Nephron (organoid): ENCODE data around the gene KRTAP16-1.
"Not testable (repeated sequence)": the region's sequence is repeated elsewhere in the genome, so short reads cannot be mapped to it uniquely, and the experiment has no call there.

Source experiments
- H3K27ac Mint-ChIP-seq, 3 experiments: 2 replicates each; pipeline ENCODE4 v1.8.0; 2020; ENCODE audit warnings: mixed read lengths in 3 of 3, mild to moderate bottlenecking in 2 of 3, moderate library complexity in 1 of 3
- H3K27me3 Mint-ChIP-seq: 2 replicates; pipeline ENCODE4 v1.8.0; 2021; ENCODE audit warnings: low read depth, mild to moderate bottlenecking, moderate library complexity, mixed read lengths
- H3K36me3 Mint-ChIP-seq: 2 replicates; pipeline ENCODE4 v1.8.0; 2020; ENCODE audit warnings: low read depth, mixed read lengths
- H3K4me1 Mint-ChIP-seq: 2 replicates; pipeline ENCODE4 v1.8.0; 2020; ENCODE audit warnings: mixed read lengths
- H3K4me3 Mint-ChIP-seq, 3 experiments: 2 replicates each; pipeline ENCODE4 v1.8.0; 2020; ENCODE audit warnings: mild to moderate bottlenecking in 3 of 3, mixed read lengths in 3 of 3, moderate library complexity in 2 of 3
- H3K9me3 Mint-ChIP-seq: 2 replicates; pipeline ENCODE4 v1.8.0; 2020; ENCODE audit warnings: mixed read lengths
- CTCF ChIP-seq, 3 experiments: fragments of 200-600 bp; sonication (generic); IDR thresholded peaks; one replicate each; pipeline ENCODE4 v1.5.0; 2021; ENCODE audit warnings: antibody characterized with exemption in 3 of 3; ENCODE audit not compliant: unreplicated experiment in 3 of 3

Gene KRTAP16-1

GRCh38 chr17:41308918-41309359 lies at the start of gene KRTAP16-1:
KRTAP16-1 (minus strand) TSS chr17:41309309; CDS start chr17:41309253, 56 bp downstream.
- no peaks in the 10 kb centered on the region for H3K36me3 Mint-ChIP-seq
- H3K27ac Mint-ChIP-seq, result no peak within 1 kb of the TSS
- H3K4me1 Mint-ChIP-seq, result peaks cover 10% of the 10 kb centered on the region
- H3K9me3 Mint-ChIP-seq, result no peaks in the 10 kb centered on the region
- no peak within 1 kb of the TSS for H3K4me3 Mint-ChIP-seq
- TF ChIP-seq CTCF (IDR thresholded peaks at IDR 0.05; ENCODE audit: unreplicated experiment in 3 of 3), result no peak
- peaks cover 24% of the 10 kb centered on the region for H3K27me3 Mint-ChIP-seq

GRCh38 chr17:41354536-41354935 lies 45.4 kb upstream of the KRTAP16-1 start:
- no peak overlapping the region for H3K27ac Mint-ChIP-seq
- H3K4me3 Mint-ChIP-seq, result no peak overlapping the region
- H3K27me3 Mint-ChIP-seq, result peaks cover 11% of the 10 kb centered on the region
- H3K9me3 Mint-ChIP-seq, result peaks cover 6% of the 10 kb centered on the region
- H3K36me3 Mint-ChIP-seq, result no peaks in the 10 kb centered on the region
- no peak for TF ChIP-seq CTCF (IDR thresholded peaks at IDR 0.05; ENCODE audit: unreplicated experiment in 3 of 3)
- H3K4me1 Mint-ChIP-seq, result no peaks in the 10 kb centered on the region

DNA sequence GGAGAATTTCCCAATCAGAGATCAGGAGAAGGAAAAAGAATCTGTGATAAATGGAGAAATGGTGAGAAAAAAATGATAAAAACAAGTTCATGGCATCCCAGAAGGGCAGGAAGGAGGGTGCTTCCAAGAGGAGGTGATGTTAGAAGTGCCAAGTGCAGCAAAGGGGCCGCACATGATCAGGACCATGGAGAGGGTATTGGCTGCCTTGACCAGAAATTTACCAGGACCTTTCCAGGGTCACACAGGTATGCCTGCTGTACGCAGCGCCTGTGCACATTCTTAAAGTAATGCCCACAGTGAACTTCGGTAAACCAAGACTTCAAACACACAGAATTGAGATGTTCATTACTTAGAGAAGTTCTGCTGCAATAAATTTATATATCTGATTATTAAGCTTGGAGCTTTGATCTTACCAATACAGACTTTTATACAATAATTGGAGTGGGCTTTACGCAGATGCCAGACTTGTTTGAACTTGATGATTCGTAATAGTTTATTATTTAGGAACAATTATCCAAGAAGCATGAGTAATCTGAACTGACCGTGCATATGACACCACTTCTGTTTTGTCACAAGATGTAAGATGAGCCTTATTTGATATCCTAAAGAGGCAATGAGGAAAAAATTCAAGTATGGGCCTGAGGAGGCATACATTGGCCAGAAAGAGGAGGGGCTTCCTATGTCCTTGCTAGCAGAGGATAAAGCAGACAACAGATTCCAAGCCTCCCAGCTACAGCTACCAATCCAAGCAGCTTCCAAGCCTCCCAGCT lies 43.7 kb upstream of the KRTAP16-1 start:
- Mint-ChIP-seq H3K4me1 (no peaks in the 10 kb centered on the region), H3K27me3 (peaks cover 16% of the 10 kb centered on the region), H3K27ac (no peak overlapping the region), H3K4me3 (no peak overlapping the region), H3K36me3 (no peaks in the 10 kb centered on the region), H3K9me3 (peaks cover 6% of the 10 kb centered on the region)
- no peak for TF ChIP-seq CTCF (IDR thresholded peaks at IDR 0.05; ENCODE audit: unreplicated experiment in 3 of 3)

DNA sequence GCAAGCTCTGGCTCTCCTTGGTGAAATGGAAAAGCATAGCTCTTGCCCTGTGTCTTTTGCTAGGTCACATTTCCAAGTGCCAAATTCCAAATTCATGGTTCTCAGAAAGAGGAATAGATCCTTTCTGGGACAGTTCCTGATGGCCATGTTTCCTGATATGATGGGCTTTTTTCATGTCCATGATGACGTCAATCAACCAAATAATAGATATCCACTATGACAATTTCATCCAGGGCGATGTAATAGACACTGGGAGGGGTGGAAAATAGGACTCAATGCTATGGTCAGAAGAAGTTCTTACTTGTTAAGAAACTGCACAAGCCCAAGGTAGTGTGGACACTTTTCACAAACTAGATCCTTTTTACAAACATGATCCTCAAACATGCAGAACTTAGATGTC lies 42.1 kb upstream of the KRTAP16-1 start:
- H3K4me1 Mint-ChIP-seq, result no peaks in the 10 kb centered on the region
- H3K4me3 Mint-ChIP-seq, result no peak overlapping the region
- H3K9me3 Mint-ChIP-seq, result peaks cover 1% of the 10 kb centered on the region
- H3K27ac Mint-ChIP-seq, result no peak overlapping the region
- TF ChIP-seq CTCF (IDR thresholded peaks at IDR 0.05; ENCODE audit: unreplicated experiment in 3 of 3), result no peak
- no peaks in the 10 kb centered on the region for H3K36me3 Mint-ChIP-seq
- peaks cover 12% of the 10 kb centered on the region for H3K27me3 Mint-ChIP-seq

DNA sequence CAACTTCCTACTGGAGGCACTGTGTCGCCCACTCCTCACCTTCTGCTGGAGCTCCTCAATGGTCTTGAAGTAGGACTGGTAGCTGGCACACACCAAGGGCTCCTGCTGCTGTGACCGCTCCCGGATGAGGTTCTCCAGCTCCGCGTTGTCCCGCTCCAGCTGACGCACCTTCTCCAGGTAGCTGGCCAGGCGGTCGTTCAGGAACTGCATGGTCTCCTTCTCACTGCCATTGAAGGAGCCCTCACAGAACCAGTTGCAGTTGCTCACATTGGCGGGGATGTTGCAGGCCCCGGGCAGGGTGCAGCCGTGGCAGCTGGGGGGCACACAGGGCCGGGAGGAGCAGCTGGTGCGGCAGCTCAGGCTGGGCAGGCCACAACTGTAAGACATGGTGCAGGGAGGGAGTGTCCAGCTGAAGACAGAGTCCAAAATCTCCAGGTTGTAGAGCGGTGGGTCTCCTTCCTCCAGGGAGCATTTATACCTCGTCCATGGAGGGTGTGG lies 41.3 kb upstream of the KRTAP16-1 start, which contains the start of gene KRT33A:
KRT33A (minus strand) TSS at position 448 of the 498 bp plus-strand sequence; CDS start at position 387, 61 bp downstream.
- peaks cover 11% of the 10 kb centered on the region for H3K27me3 Mint-ChIP-seq
- not testable (repeated sequence) for H3K9me3 Mint-ChIP-seq, H3K4me1 Mint-ChIP-seq, H3K4me3 Mint-ChIP-seq, H3K27ac Mint-ChIP-seq, H3K36me3 Mint-ChIP-seq

- H3K4me1 Mint-ChIP-seq, result no peaks in the 10 kb centered on the region
- H3K4me3 Mint-ChIP-seq, result no peak overlapping the region
- TF ChIP-seq CTCF (IDR thresholded peaks at IDR 0.05; ENCODE audit: unreplicated experiment in 3 of 3), result no peak
- H3K27ac Mint-ChIP-seq, result no peak overlapping the region
- peaks cover 8% of the 10 kb centered on the region for H3K27me3 Mint-ChIP-seq
- H3K36me3 Mint-ChIP-seq, result no peaks in the 10 kb centered on the region
- peaks cover 10% of the 10 kb centered on the region for H3K9me3 Mint-ChIP-seq
Measured at GRCh38 chr17:41347869-41348760, 39.0 kb upstream of the KRTAP16-1 start.

- not testable (repeated sequence) for H3K4me1 Mint-ChIP-seq, H3K4me3 Mint-ChIP-seq, H3K36me3 Mint-ChIP-seq, H3K27me3 Mint-ChIP-seq, H3K27ac Mint-ChIP-seq
- peaks cover 23% of the 10 kb centered on the region for H3K9me3 Mint-ChIP-seq
Measured at GRCh38 chr17:41346421-41346820, 37.3 kb upstream of the KRTAP16-1 start.
